Endothelial cell of umbilical vein (primary cell): ENCODE data around the gene BCL10.

Experiments used
- EZH2 ChIP-seq: IDR thresholded peaks from 2 replicates; pipeline ENCODE4 v1.6.1; 2012; ENCODE audit warnings: borderline replicate concordance, low read depth, mild to moderate bottlenecking, moderate library complexity, low read length, inconsistent platforms; ENCODE audit not compliant: severe bottlenecking
- FOS ChIP-seq: IDR thresholded peaks from 2 replicates; pipeline ENCODE4 v1.6.1; 2011; ENCODE audit warnings: mild to moderate bottlenecking, low read length, moderate library complexity, borderline replicate concordance; ENCODE audit not compliant: insufficient read depth
- GATA2 ChIP-seq: IDR thresholded peaks from 2 replicates; pipeline ENCODE4 v1.7.0; 2011; ENCODE audit warnings: low read depth, mild to moderate bottlenecking, moderate library complexity, mixed read lengths, low read length; ENCODE audit not compliant: insufficient read length, insufficient read depth
- JUN ChIP-seq: IDR thresholded peaks from 2 replicates; pipeline ENCODE4 v1.6.1; 2011; ENCODE audit warnings: borderline replicate concordance, low read depth; ENCODE audit not compliant: insufficient read length, insufficient read depth
- MYC ChIP-seq: IDR thresholded peaks from one replicate; pipeline ENCODE4 v1.6.1; 2011; ENCODE audit warnings: mild to moderate bottlenecking, low read depth, low read length
- POLR2A ChIP-seq: IDR thresholded peaks from 2 replicates; pipeline ENCODE4 v1.6.1; 2012; ENCODE audit warnings: low read depth, mild to moderate bottlenecking, control low read depth, low read length
- POLR2AphosphoS5 ChIP-seq: IDR thresholded peaks from 2 replicates; pipeline ENCODE4 v1.6.1; 2012; ENCODE audit warnings: low read depth, mild to moderate bottlenecking, control low read depth, low read length, moderate library complexity; ENCODE audit not compliant: insufficient read depth
- TF ChIP-seq, protein P1 (sequence below): IDR thresholded peaks from 2 replicates; pipeline ENCODE4 v1.6.1; 2011; ENCODE audit not compliant: insufficient read depth, insufficient read length
- TF ChIP-seq, protein P2 (sequence below), 2 donors: IDR thresholded peaks; 1 replicate in 1 of 2; 2 replicates in 1 of 2; pipeline ENCODE4 v1.5.1; 2011; ENCODE audit warnings: low read length in 2 of 2, mild to moderate bottlenecking in 2 of 2, moderate library complexity in 2 of 2, control low read depth in 1 of 2, inconsistent platforms in 1 of 2, low read depth in 1 of 2; ENCODE audit not compliant: insufficient read depth in 1 of 2; ENCODE audit errors: extremely low read depth in 1 of 2

DNA sequence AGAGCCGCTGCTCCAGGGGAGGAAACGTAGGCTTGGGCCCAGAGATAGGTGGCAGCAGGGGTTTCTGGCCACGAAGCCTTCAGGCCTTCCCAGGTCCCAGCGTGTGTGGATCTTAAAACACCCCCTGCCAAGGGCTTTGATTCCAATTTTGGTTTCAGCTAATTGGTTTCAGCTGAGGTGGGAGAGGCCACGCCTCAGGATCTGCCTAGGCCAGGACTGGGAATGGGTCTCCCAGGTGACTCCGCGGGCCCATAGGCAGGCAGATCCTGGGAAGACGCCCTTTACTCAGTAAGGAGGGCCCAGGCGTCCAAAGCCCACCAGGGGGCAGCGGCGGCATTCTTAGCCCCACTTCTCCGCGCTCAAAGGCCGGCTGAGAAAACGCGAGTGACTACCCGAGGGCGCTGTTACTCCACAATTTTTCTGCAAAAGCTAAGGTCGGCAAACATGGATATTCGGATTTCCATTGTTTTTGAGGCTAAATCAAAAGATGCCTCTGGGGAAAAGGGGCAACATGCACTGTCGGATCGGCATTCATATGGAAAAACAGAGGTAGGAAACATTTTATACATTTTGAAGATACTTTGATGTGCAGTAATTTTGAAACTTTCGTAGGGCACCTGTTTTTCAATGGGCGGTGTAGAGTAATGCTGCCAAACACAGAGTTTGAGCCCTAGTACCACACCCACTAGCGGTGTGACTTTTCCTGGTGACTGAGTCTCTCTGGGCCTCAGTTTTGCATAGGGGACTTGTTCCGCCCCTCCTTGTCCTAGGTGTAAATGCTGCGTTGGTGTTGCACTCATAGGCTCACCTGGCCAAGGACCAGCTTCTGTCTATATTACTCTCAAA lies 31.8 kb upstream of the BCL10 start:
- TF ChIP-seq POLR2A (no peak), POLR2AphosphoS5 (peak; percentile 43), JUN (no peak), EZH2 (no peak), MYC (no peak), FOS (no peak), GATA2 (no peak)
- TF ChIP-seq, protein P1, sequence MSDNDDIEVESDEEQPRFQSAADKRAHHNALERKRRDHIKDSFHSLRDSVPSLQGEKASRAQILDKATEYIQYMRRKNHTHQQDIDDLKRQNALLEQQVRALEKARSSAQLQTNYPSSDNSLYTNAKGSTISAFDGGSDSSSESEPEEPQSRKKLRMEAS, result no peak
- TF ChIP-seq, protein P2, sequence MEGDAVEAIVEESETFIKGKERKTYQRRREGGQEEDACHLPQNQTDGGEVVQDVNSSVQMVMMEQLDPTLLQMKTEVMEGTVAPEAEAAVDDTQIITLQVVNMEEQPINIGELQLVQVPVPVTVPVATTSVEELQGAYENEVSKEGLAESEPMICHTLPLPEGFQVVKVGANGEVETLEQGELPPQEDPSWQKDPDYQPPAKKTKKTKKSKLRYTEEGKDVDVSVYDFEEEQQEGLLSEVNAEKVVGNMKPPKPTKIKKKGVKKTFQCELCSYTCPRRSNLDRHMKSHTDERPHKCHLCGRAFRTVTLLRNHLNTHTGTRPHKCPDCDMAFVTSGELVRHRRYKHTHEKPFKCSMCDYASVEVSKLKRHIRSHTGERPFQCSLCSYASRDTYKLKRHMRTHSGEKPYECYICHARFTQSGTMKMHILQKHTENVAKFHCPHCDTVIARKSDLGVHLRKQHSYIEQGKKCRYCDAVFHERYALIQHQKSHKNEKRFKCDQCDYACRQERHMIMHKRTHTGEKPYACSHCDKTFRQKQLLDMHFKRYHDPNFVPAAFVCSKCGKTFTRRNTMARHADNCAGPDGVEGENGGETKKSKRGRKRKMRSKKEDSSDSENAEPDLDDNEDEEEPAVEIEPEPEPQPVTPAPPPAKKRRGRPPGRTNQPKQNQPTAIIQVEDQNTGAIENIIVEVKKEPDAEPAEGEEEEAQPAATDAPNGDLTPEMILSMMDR (IDR thresholded peaks at IDR 0.05; ENCODE audit: extremely low read depth in 1 of 2, insufficient read depth in 1 of 2, low read depth in 1 of 2, low read length in 2 of 2), result peak; percentile 99
